Measurements from ENCODE around the gene IFNA8.
"Not testable (repeated sequence)": the region's sequence is repeated elsewhere in the genome, so short reads cannot be mapped to it uniquely, and the experiment has no call there.

DNA sequence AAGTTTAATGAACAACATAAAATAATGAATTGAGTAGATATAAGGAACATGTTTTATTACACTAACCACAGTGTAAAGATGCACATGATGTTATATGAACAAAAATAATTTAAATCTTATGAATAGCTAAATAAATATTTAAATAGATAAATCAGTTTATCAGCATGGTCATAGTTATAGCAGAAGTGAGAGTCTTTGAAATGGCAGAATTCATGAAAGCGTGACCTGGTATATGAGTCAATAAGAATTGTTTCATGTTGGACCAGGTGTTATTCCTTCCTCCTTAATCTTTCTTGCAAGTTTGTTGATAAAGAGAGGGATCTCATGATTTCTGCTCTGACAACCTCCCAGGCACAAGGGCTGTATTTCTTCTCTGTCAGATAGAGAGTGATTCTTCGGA is 41.7 kb upstream of the IFNA8 start:
- TF ChIP-seq, protein P1, sequence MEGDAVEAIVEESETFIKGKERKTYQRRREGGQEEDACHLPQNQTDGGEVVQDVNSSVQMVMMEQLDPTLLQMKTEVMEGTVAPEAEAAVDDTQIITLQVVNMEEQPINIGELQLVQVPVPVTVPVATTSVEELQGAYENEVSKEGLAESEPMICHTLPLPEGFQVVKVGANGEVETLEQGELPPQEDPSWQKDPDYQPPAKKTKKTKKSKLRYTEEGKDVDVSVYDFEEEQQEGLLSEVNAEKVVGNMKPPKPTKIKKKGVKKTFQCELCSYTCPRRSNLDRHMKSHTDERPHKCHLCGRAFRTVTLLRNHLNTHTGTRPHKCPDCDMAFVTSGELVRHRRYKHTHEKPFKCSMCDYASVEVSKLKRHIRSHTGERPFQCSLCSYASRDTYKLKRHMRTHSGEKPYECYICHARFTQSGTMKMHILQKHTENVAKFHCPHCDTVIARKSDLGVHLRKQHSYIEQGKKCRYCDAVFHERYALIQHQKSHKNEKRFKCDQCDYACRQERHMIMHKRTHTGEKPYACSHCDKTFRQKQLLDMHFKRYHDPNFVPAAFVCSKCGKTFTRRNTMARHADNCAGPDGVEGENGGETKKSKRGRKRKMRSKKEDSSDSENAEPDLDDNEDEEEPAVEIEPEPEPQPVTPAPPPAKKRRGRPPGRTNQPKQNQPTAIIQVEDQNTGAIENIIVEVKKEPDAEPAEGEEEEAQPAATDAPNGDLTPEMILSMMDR (IDR thresholded peaks at IDR 0.05; ENCODE audit: borderline replicate concordance, extremely low read depth, low read length, poor library complexity, severe bottlenecking): not testable (repeated sequence)
- not testable (repeated sequence) for TF ChIP-seq EZH2 (IDR thresholded peaks at IDR 0.05; ENCODE audit: borderline replicate concordance, low read depth, low read length, severe bottlenecking)

Data from DND-41 (cell line).